ENCODE measurements around the gene IFIH1.

GRCh38 chr2:162315938-162316337 lies 2.5 kb downstream of the IFIH1 start:
- no peak for TF ChIP-seq HMGXB4 (CRISPR knock-in tag; IDR thresholded peaks at IDR 0.05)
- TF ChIP-seq CTCF (IDR thresholded peaks at IDR 0.05 in 2 of 3, conservative IDR thresholded peaks at IDR 0.05 in 1 of 3; ENCODE audit: insufficient read depth in 2 of 3, low read depth in 1 of 3, low read length in 3 of 3): no peak
- no peak for TF ChIP-seq EZH2 (IDR thresholded peaks at IDR 0.05; ENCODE audit: borderline replicate concordance, low read depth, low read length)

Data from K562 (cell line).